MM.1S (cell line): ENCODE results near the gene GTF3C4.

Experiments
- DNase-seq: peaks from one replicate; pipeline ENCODE4 v3.0.0-alpha.2; 2015
- H2AFZ ChIP-seq: fragments of 300-600 bp; sonication (generic); 2 replicates; pipeline ENCODE4 v1.6.0; 2016; ENCODE audit warnings: antibody characterized with exemption, low read length
- H3F3A ChIP-seq: fragments of 300-600 bp; sonication (generic); 2 replicates; pipeline ENCODE4 v1.6.1; 2016; ENCODE audit warnings: mild to moderate bottlenecking, antibody characterized with exemption, low read length, moderate library complexity, mixed read lengths; ENCODE audit not compliant: insufficient read depth
- H3K27ac ChIP-seq: fragments of 300-600 bp; sonication (generic); 2 replicates; pipeline ENCODE4 v1.5.1; 2016; ENCODE audit warnings: mild to moderate bottlenecking, low read length
- H3K27me3 ChIP-seq: fragments of 300-600 bp; sonication (generic); replicated peaks from 2 replicates; pipeline ENCODE4 v1.6.0; 2016; ENCODE audit warnings: low read length; ENCODE audit not compliant: insufficient read depth
- H3K36me3 ChIP-seq: fragments of 300-600 bp; sonication (generic); replicated peaks from 2 replicates; pipeline ENCODE4 v1.6.1; 2016; ENCODE audit warnings: mild to moderate bottlenecking, low read length, mixed read lengths; ENCODE audit not compliant: insufficient read depth
- H3K4me1 ChIP-seq: fragments of 300-600 bp; sonication (generic); 2 replicates; pipeline ENCODE4 v1.6.1; 2016; ENCODE audit warnings: low read length, mixed read lengths
- H3K4me2 ChIP-seq: fragments of 300-600 bp; sonication (generic); 2 replicates; pipeline ENCODE4 v1.6.0; 2016; ENCODE audit warnings: low read depth, low read length
- H3K4me3 ChIP-seq: fragments of 300-600 bp; sonication (generic); 2 replicates; pipeline ENCODE4 v1.5.1; 2016; ENCODE audit warnings: low read length, mixed read lengths
- H3K79me2 ChIP-seq: fragments of 300-600 bp; sonication (generic); 2 replicates; pipeline ENCODE4 v1.6.1; 2016; ENCODE audit warnings: mixed run types, low read length, mixed read lengths
- H3K9ac ChIP-seq: fragments of 300-600 bp; sonication (generic); 2 replicates; pipeline ENCODE4 v1.6.1; 2016; ENCODE audit warnings: low read length, mixed read lengths
- H3K9me2 ChIP-seq: fragments of 300-600 bp; sonication (generic); replicated peaks from 2 replicates; pipeline ENCODE4 v1.6.1; 2016; ENCODE audit warnings: mild to moderate bottlenecking, low read length, mixed read lengths; ENCODE audit not compliant: insufficient read depth
- H3K9me3 ChIP-seq: fragments of 300-600 bp; sonication (generic); replicated peaks from 2 replicates; pipeline ENCODE4 v1.6.1; 2016; ENCODE audit warnings: mild to moderate bottlenecking, low read length, mixed read lengths; ENCODE audit not compliant: insufficient read depth
- H4K20me1 ChIP-seq: fragments of 300-600 bp; sonication (generic); 2 replicates; pipeline ENCODE4 v1.6.1; 2016; ENCODE audit warnings: mild to moderate bottlenecking, low read length, moderate library complexity, mixed read lengths; ENCODE audit not compliant: insufficient read depth
- CTCF ChIP-seq: fragments of 300-600 bp; sonication (generic); IDR thresholded peaks from 2 replicates; pipeline ENCODE4 v1.5.1; 2016; ENCODE audit warnings: antibody characterized with exemption, low read length, mixed read lengths
- EZH2 ChIP-seq: fragments of 300-600 bp; sonication (generic); optimal IDR thresholded peaks from 2 replicates; pipeline ENCODE3; 2017; ENCODE audit warnings: low read depth, mild to moderate bottlenecking, antibody characterized with exemption, low read length, mixed read lengths
- EZH2phosphoT487 ChIP-seq: fragments of 300-600 bp; sonication (generic); IDR thresholded peaks from 2 replicates; pipeline ENCODE4 v1.6.1; 2018; ENCODE audit warnings: antibody characterized with exemption, low read length

GTF3C4 gene

DNA sequence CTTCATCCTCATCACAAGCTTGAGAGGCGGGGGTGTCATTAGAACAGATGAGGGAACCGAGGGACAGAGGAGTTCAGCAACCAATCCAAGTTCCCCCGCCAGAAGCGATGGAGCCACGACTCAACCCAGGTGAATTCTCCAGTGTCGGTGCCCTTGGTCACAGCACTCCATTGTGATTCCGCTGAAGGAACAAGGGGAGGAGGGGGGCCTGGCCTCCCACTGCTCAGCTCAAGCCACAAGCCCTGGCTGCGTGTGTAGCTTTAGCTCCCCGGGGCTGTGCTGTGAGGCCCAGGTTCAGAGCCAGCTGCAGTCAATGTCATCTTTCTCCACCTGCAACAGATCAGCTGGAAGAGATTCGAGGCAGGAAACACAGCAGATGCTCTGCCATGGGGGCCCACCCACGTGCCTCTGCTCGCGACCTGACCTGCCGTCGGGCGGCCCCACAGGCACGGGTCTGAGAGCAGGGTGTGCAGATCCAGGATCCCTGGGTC lies 72.6 kb downstream of the GTF3C4 start:
- Histone ChIP-seq H3K27me3 (peaks cover 91% of the 10 kb centered on the region), H3K4me2 (no peak overlapping the region)

DNA sequence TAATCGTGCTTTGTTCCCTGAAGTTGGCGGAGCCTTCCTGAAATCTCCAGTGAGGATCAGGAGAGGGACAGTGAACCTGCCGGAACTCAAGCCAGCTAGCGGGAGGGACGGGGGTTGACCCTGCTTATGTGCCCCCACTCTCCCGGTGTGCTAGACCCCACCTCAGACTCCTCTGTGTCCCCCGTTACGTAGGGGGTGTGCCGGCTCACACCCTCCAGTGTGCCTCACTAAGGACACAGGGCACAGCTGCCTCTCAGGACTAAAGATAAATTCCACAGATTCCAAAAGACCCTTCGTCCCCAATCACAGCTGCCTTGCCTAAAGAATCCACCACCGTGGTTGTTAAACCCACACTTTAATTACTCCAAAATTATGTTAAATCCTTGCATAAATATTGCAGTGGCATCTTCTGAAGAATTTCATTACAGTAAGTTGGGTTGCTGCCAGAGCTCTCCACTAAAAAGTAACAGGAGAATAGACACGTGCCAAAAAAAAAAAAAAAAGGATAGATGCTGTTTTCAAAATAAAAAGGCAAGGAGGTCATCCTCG lies 73.7 kb downstream of the GTF3C4 start:
- Histone ChIP-seq H3K4me1 (no peaks in the 10 kb centered on the region), H3K9me3 (no peaks in the 10 kb centered on the region), H3K27me3 (peaks cover 88% of the 10 kb centered on the region), H3K36me3 (no peaks in the 10 kb centered on the region), H3K79me2 (no peaks in the 10 kb centered on the region), H3K4me3 (no peak overlapping the region), H3K27ac (no peak overlapping the region), H3K9ac (no peak overlapping the region), H3F3A (no peaks in the 10 kb centered on the region), H2AFZ (no peak overlapping the region), H3K4me2 (no peak overlapping the region), H4K20me1 (no peaks in the 10 kb centered on the region), H3K9me2 (no peaks in the 10 kb centered on the region)
- DNase-seq: no peak
- TF ChIP-seq EZH2phosphoT487: no peak
- TF ChIP-seq CTCF: no peak
- no peak for TF ChIP-seq EZH2

More for the DNA sequence above, 72.6 kb downstream of the GTF3C4 start:
- Histone ChIP-seq H3K79me2 (no peaks in the 10 kb centered on the region), H3K4me1 (no peaks in the 10 kb centered on the region), H3K4me3 (no peak overlapping the region), H3K9me3 (no peaks in the 10 kb centered on the region), H3K27ac (no peak overlapping the region), H3K9me2 (no peaks in the 10 kb centered on the region), H3F3A (no peaks in the 10 kb centered on the region), H2AFZ (no peak overlapping the region), H3K36me3 (no peaks in the 10 kb centered on the region), H4K20me1 (no peaks in the 10 kb centered on the region), H3K9ac (no peak overlapping the region)
- DNase-seq: no peak
- TF ChIP-seq EZH2phosphoT487 (no peak), CTCF (no peak), EZH2 (no peak)
